DND-41 (cell line): ENCODE measurements around the gene IPO7.

Experiments used
- ATAC-seq: fragments of 200-7000 bp; cut with Tn5 transposase; 3 replicates; pipeline ENCODE4 v1.9.1; 2021; ENCODE audit warnings: low read depth; ENCODE audit not compliant: insufficient read depth
- DNase-seq: peaks from one replicate; pipeline ENCODE4 v3.0.0-alpha.2; 2020
- H2AFZ ChIP-seq: 2 replicates; pipeline ENCODE4 v1.6.0; 2012; ENCODE audit warnings: low read depth, low read length
- H3K27ac ChIP-seq: 2 replicates; pipeline ENCODE4 v1.5.1; 2012; ENCODE audit warnings: low read length, inconsistent platforms
- H3K27me3 ChIP-seq: fragments of 200-600 bp; sonication (generic); 2 replicates; pipeline ENCODE4 v1.6.0; 2012; ENCODE audit warnings: low read length, mild to moderate bottlenecking, inconsistent platforms; ENCODE audit not compliant: insufficient read depth, poor library complexity
- H3K36me3 ChIP-seq: 2 replicates; pipeline ENCODE4 v1.5.1; 2012; ENCODE audit warnings: low read length, inconsistent platforms; ENCODE audit not compliant: insufficient read depth
- H3K4me1 ChIP-seq: 2 replicates; pipeline ENCODE4 v1.5.1; 2012; ENCODE audit warnings: mild to moderate bottlenecking, low read length; ENCODE audit not compliant: insufficient read depth
- H3K4me2 ChIP-seq: 2 replicates; pipeline ENCODE4 v1.6.0; 2012; ENCODE audit warnings: mild to moderate bottlenecking, moderate library complexity, low read length, inconsistent platforms; ENCODE audit not compliant: insufficient read depth
- H3K4me3 ChIP-seq, 2 experiments: fragments of 200-600 bp in 1 of 2; shearing (Covaris generic) in 1 of 2; 2 replicates each; pipeline ENCODE4 v1.5.1; 2012 to 2016; ENCODE audit warnings: inconsistent platforms in 2 of 2, low read length in 2 of 2, mild to moderate bottlenecking in 2 of 2, low read depth in 1 of 2, moderate library complexity in 1 of 2
- H3K79me2 ChIP-seq: 2 replicates; pipeline ENCODE4 v1.6.0; 2012; ENCODE audit warnings: low read length, inconsistent platforms; ENCODE audit not compliant: insufficient read depth
- H3K9ac ChIP-seq: 2 replicates; pipeline ENCODE4 v1.6.0; 2012; ENCODE audit warnings: low read depth, mild to moderate bottlenecking, inconsistent platforms, low read length, moderate library complexity
- H3K9me3 ChIP-seq: 2 replicates; pipeline ENCODE4 v1.5.1; 2012; ENCODE audit warnings: low read length, moderate library complexity, mild to moderate bottlenecking, inconsistent platforms; ENCODE audit not compliant: insufficient read depth, severe bottlenecking
- H4K20me1 ChIP-seq: 2 replicates; pipeline ENCODE4 v1.6.0; 2012; ENCODE audit warnings: low read length; ENCODE audit not compliant: insufficient read depth
- CTCF ChIP-seq: IDR thresholded peaks from 2 replicates; pipeline ENCODE4 v1.5.1; 2012; ENCODE audit warnings: borderline replicate concordance, low read length, moderate library complexity, mild to moderate bottlenecking; ENCODE audit not compliant: poor library complexity, severe bottlenecking; ENCODE audit errors: extremely low read depth
- EZH2 ChIP-seq: IDR thresholded peaks from 3 replicates; pipeline ENCODE4 v1.6.1; 2012; ENCODE audit warnings: borderline replicate concordance, low read depth, mild to moderate bottlenecking, moderate library complexity, low read length, inconsistent platforms; ENCODE audit not compliant: severe bottlenecking

IPO7 gene

GRCh38 chr11:9459667-9460321 lies 75.3 kb downstream of the IPO7 start:
- peak overlapping the region; percentile 96 for H3K27ac ChIP-seq
- H3K27me3 ChIP-seq = no peaks in the 10 kb centered on the region
- peak overlapping the region; percentile 76 for H2AFZ ChIP-seq
- H3K9ac ChIP-seq = peak overlapping the region; percentile 90
- H3K4me1 ChIP-seq = peaks cover 26% of the 10 kb centered on the region
- H3K4me2 ChIP-seq = peak overlapping the region; percentile 69
- H4K20me1 ChIP-seq = no peaks in the 10 kb centered on the region
- peak overlapping the region; percentile 64 to 69 for H3K4me3 ChIP-seq
- DNase-seq = peak; percentile 43
- H3K9me3 ChIP-seq = no peaks in the 10 kb centered on the region
- H3K79me2 ChIP-seq = peaks cover 49% of the 10 kb centered on the region
- no peak for TF ChIP-seq CTCF
- no peak for TF ChIP-seq EZH2
- no peak for ATAC-seq
- no peaks in the 10 kb centered on the region for H3K36me3 ChIP-seq

GRCh38 chr11:9460322-9461062 lies 76.0 kb downstream of the IPO7 start, which contains the start of gene ZNF143:
TSS of gene ZNF143 (plus strand) at chr11:9461012. CDS start at chr11:9471309, 10,297 bp downstream.
- no peaks in the 10 kb centered on the region for H3K9me3 ChIP-seq
- no peak for TF ChIP-seq EZH2
- no peak for TF ChIP-seq CTCF
- peaks cover 52% of the 10 kb centered on the region for H3K79me2 ChIP-seq
- peak within 1 kb of the TSS; percentile 96 for H3K27ac ChIP-seq
- no peaks in the 10 kb centered on the region for H4K20me1 ChIP-seq
- H3K4me2 ChIP-seq = peak within 1 kb of the TSS; percentile 80
- H3K4me3 ChIP-seq = peak within 1 kb of the TSS; percentile 69 to 70
- H3K36me3 ChIP-seq = no peaks in the 10 kb centered on the region
- H2AFZ ChIP-seq = peak within 1 kb of the TSS; percentile 76
- ATAC-seq = peak; percentile 84
- peak within 1 kb of the TSS; percentile 91 for H3K9ac ChIP-seq
- no peaks in the 10 kb centered on the region for H3K27me3 ChIP-seq
- peak; percentile 100 for DNase-seq
- H3K4me1 ChIP-seq = peaks cover 26% of the 10 kb centered on the region

GRCh38 chr11:9461063-9461759 lies 76.8 kb downstream of the IPO7 start:
- Histone ChIP-seq H3K27me3 (no peaks in the 10 kb centered on the region), H3K4me1 (peaks cover 26% of the 10 kb centered on the region), H3K9me3 (no peaks in the 10 kb centered on the region), H2AFZ (peak overlapping the region; percentile 71), H4K20me1 (no peaks in the 10 kb centered on the region), H3K4me3 (peak overlapping the region; percentile 62 to 70), H3K27ac (peak overlapping the region; percentile 92), H3K9ac (peak overlapping the region; percentile 91), H3K79me2 (peaks cover 60% of the 10 kb centered on the region), H3K36me3 (no peaks in the 10 kb centered on the region), H3K4me2 (peak overlapping the region; percentile 80)
- DNase-seq = peak; percentile 89
- peak; percentile 71 for ATAC-seq
- TF ChIP-seq CTCF (no peak), EZH2 (no peak)
